Measurements from ENCODE around the gene PDE4D. TPM values are rescaled to one million over a fixed set of nuclear protein-coding genes. Genes with fewer than 3 reads are reported as not detected.

Gene PDE4D
- total RNA-seq, 4 donors from 2014 or later, result 6.7 to 21.0 (median 15.0) TPM

- WGBS, 2 donors, result 95 to 100% methylated on average over 1 of the region's 1 CpG
- intact Hi-C loops (cut with DNase I; ENCODE audit: low total_unique reads), result no loop called here
These were observed 238.8 kb downstream of the PDE4D start for GRCh38 chr5:59654691-59655090.

GRCh38 chr5:59652449-59652848, 241.1 kb downstream of the PDE4D start:
- intact Hi-C loops (cut with DNase I; ENCODE audit: low total_unique reads), result no loop called here
- TF ChIP-seq CTCF (IDR thresholded peaks at IDR 0.05), result no peak
- TF ChIP-seq POLR2A (IDR thresholded peaks at IDR 0.05), result no peak
- H3K4me3 ChIP-seq (ENCODE audit: low read depth, poor library complexity, severe bottlenecking), result no peak overlapping the region
- no peak for DNase-seq (ENCODE audit: low spot score in 2 of 2)
- WGBS, 2 donors, result 93 to 95% methylated on average over 2 of the region's 2 CpGs

More at GRCh38 chr5:59654691-59655090, 238.8 kb downstream of the PDE4D start:
- no peak overlapping the region for H3K4me3 ChIP-seq (ENCODE audit: low read depth, poor library complexity, severe bottlenecking)
- DNase-seq (ENCODE audit: low spot score in 2 of 2), result no peak
- TF ChIP-seq CTCF (IDR thresholded peaks at IDR 0.05) (no peak), POLR2A (IDR thresholded peaks at IDR 0.05) (no peak)

GRCh38 chr5:59648949-59649921, 244.3 kb downstream of the PDE4D start:
- 79 to 82% methylated on average over 8 of the region's 8 CpGs for WGBS, 2 donors
- TF ChIP-seq POLR2A (IDR thresholded peaks at IDR 0.05) (no peak), CTCF (IDR thresholded peaks at IDR 0.05) (no peak)
- intact Hi-C loops (cut with DNase I; ENCODE audit: low total_unique reads), result no loop called here
- no peak overlapping the region for H3K4me3 ChIP-seq (ENCODE audit: low read depth, poor library complexity, severe bottlenecking)
- no peak for DNase-seq (ENCODE audit: low spot score in 2 of 2)

- WGBS, 2 donors, result 53 to 66% methylated on average over 1 of the region's 1 CpG
- no peak for TF ChIP-seq CTCF (IDR thresholded peaks at IDR 0.05)
- TF ChIP-seq POLR2A (IDR thresholded peaks at IDR 0.05), result no peak
- H3K4me3 ChIP-seq (ENCODE audit: low read depth, poor library complexity, severe bottlenecking), result no peak overlapping the region
- intact Hi-C loops (cut with DNase I; ENCODE audit: low total_unique reads), result no loop called here
- no peak for DNase-seq (ENCODE audit: low spot score in 2 of 2)
These were observed 245.3 kb downstream of the PDE4D start for GRCh38 chr5:59648038-59648831.

- no peak overlapping the region for H3K4me3 ChIP-seq (ENCODE audit: low read depth, poor library complexity, severe bottlenecking)
- 59 to 77% methylated on average over 2 of the region's 2 CpGs for WGBS, 2 donors
- DNase-seq (ENCODE audit: low spot score in 2 of 2), result no peak
- intact Hi-C loops (cut with DNase I; ENCODE audit: low total_unique reads), result no loop called here
- TF ChIP-seq CTCF (IDR thresholded peaks at IDR 0.05) (no peak), POLR2A (IDR thresholded peaks at IDR 0.05) (no peak)
These were observed 248.1 kb downstream of the PDE4D start for GRCh38 chr5:59645380-59645779.
